Esophagus muscularis mucosa (tissue), 4 donors: ENCODE data around the gene HAS3. TPM values are rescaled to one million over a fixed set of nuclear protein-coding genes. Genes with fewer than 3 reads are reported as not detected.
"Not testable (repeated sequence)": the region's sequence is repeated elsewhere in the genome, so short reads cannot be mapped to it uniquely, and the experiment has no call there.

ENCODE experiments used
- DNase-seq: peaks from one replicate; pipeline ENCODE4 v3.0.0-alpha.2; 2017; ENCODE audit errors: extremely low spot score
- H3K27ac ChIP-seq, 4 donors: fragments of 200-600 bp; sonication (generic); replicated peaks in 1 of 4; 1 replicate in 3 of 4; 2 replicates in 1 of 4; pipeline ENCODE4 v1.5.1; 2016 to 2019; ENCODE audit warnings: mild to moderate bottlenecking in 1 of 4
- H3K27me3 ChIP-seq, 4 donors: fragments of 200-600 bp; sonication (generic); one replicate each; pipeline versions ENCODE4 v1.5.1 to v1.6.0; 2016 to 2019
- H3K36me3 ChIP-seq, 4 donors: fragments of 200-600 bp; sonication (generic); one replicate each; pipeline ENCODE4 v1.5.1; 2016 to 2019
- H3K4me1 ChIP-seq, 4 donors: fragments of 200-600 bp; sonication (generic); one replicate each; pipeline ENCODE4 v1.5.1; 2016 to 2019
- H3K4me3 ChIP-seq, 4 donors: fragments of 200-600 bp; sonication (generic); 1 replicate in 2 of 4; 2 replicates in 2 of 4; pipeline ENCODE4 v1.5.1; 2016 to 2019; ENCODE audit warnings: mild to moderate bottlenecking in 4 of 4, moderate library complexity in 1 of 4
- H3K9me3 ChIP-seq, 4 donors: fragments of 200-600 bp; sonication (generic); 1 replicate in 3 of 4; 2 replicates in 1 of 4; pipeline ENCODE4 v1.5.1; 2016 to 2019
- CTCF ChIP-seq, 3 experiments: fragments of 200-600 bp in 2 of 3; fragments of 450-650 bp in 1 of 3; sonication (generic) in 2 of 3; IDR thresholded peaks; one replicate each; pipeline ENCODE4 v1.5.1; 2017 to 2019; ENCODE audit warnings: antibody characterized with exemption in 3 of 3, mild to moderate bottlenecking in 2 of 3, moderate library complexity in 1 of 3
- EP300 ChIP-seq: sonication (generic); formaldehyde crosslinking; IDR thresholded peaks from one replicate; pipeline ENCODE4 v1.6.1; 2017; ENCODE audit warnings: antibody characterized with exemption
- POLR2A ChIP-seq: fragments of 450-650 bp; IDR thresholded peaks from one replicate; pipeline ENCODE4 v1.6.1; 2017; ENCODE audit warnings: antibody characterized with exemption, moderate library complexity, mild to moderate bottlenecking, low read depth
- POLR2AphosphoS5 ChIP-seq, 2 donors: sonication (generic); formaldehyde crosslinking; IDR thresholded peaks; one replicate each; pipeline ENCODE4 v1.6.1; 2017; ENCODE audit warnings: antibody characterized with exemption in 2 of 2
- WGBS: methylation state at CpG from one replicate; pipeline ENCODE4 v1.1.5; 2018; 5-methylcytosine and 5-hydroxymethylcytosine counted together
- intact Hi-C: fragments of 100-400 bp; cut with DNase I; formaldehyde crosslinking; loops from one replicate; pipeline ENCODE4 v1.15.1; 2023
- total RNA-seq, 4 donors: library from RNA; depleted of rRNA; stranded (reverse); fragments of >200 nt; gene quantifications; one replicate each; pipeline versions ENCODE4 v1.1.0 to v1.2.1, GENCODE V29; 2016

Gene HAS3
- total RNA-seq, 4 donors from 2014 or later: 0.13 to 1.3 (median 0.49) TPM

- no peak overlapping the region for H3K4me3 ChIP-seq
- intact Hi-C loops: no loop called here
- H3K9me3 ChIP-seq: no peaks in the 10 kb centered on the region
- peaks cover 20 to 74% (median 57%) of the 10 kb centered on the region in 4 donors for H3K36me3 ChIP-seq
- TF ChIP-seq EP300 (no peak), POLR2A (no peak), CTCF (IDR thresholded peaks at IDR 0.05) (no peak), POLR2AphosphoS5 (IDR thresholded peaks at IDR 0.05) (no peak)
- peaks cover 0 to 38% (median 16%) of the 10 kb centered on the region in 4 donors for H3K4me1 ChIP-seq
- no peak for DNase-seq
- H3K27me3 ChIP-seq: no peaks in the 10 kb centered on the region
- H3K27ac ChIP-seq: no peak overlapping the region
- WGBS: no CpG with 5 or more reads among the region's 2 CpGs
Measured at GRCh38 chr16:69118994-69119393, 13.5 kb downstream of the HAS3 start.

GRCh38 chr16:69119536-69119935 lies 14.1 kb downstream of the HAS3 start:
- no peaks in the 10 kb centered on the region for H3K27me3 ChIP-seq
- H3K9me3 ChIP-seq: no peaks in the 10 kb centered on the region
- no peak overlapping the region for H3K27ac ChIP-seq
- peaks cover 20 to 72% (median 53%) of the 10 kb centered on the region in 4 donors for H3K36me3 ChIP-seq
- no peak for TF ChIP-seq CTCF (IDR thresholded peaks at IDR 0.05)
- TF ChIP-seq POLR2AphosphoS5 (IDR thresholded peaks at IDR 0.05): no peak
- no peak for TF ChIP-seq POLR2A
- TF ChIP-seq EP300: no peak
- peaks cover 0 to 38% (median 16%) of the 10 kb centered on the region in 4 donors for H3K4me1 ChIP-seq
- 100% methylated on average over 1 of the region's 2 CpGs for WGBS
- no peak for DNase-seq
- no peak overlapping the region for H3K4me3 ChIP-seq
- intact Hi-C loops: no loop called here

GRCh38 chr16:69120096-69120664 lies 14.7 kb downstream of the HAS3 start:
- Histone ChIP-seq H3K4me1 (peaks cover 0 to 38% (median 16%) of the 10 kb centered on the region in 4 donors), H3K27ac (no peak overlapping the region), H3K4me3 (no peak overlapping the region), H3K36me3 (peaks cover 20 to 66% (median 48%) of the 10 kb centered on the region in 4 donors), H3K27me3 (no peaks in the 10 kb centered on the region), H3K9me3 (no peaks in the 10 kb centered on the region)
- TF ChIP-seq POLR2A: no peak
- TF ChIP-seq EP300: no peak
- no peak for TF ChIP-seq POLR2AphosphoS5 (IDR thresholded peaks at IDR 0.05)
- no peak for TF ChIP-seq CTCF (IDR thresholded peaks at IDR 0.05)
- 90% methylated on average over 9 of the region's 19 CpGs for WGBS
- intact Hi-C loops: loop anchor here (5.0 kb wide), 1 partner anchor 273 kb away; no protein-coding TSS in a partner anchor
- DNase-seq: no peak

GRCh38 chr16:69123910-69124309 lies 18.5 kb downstream of the HAS3 start:
- no peaks in the 10 kb centered on the region for H3K27me3 ChIP-seq
- intact Hi-C loops: loop anchor here (2.0 to 5.0 kb wide), 3 partner anchors 221 to 595 kb away; no protein-coding TSS in a partner anchor
- no peak overlapping the region for H3K4me3 ChIP-seq
- peaks cover 0 to 36% (median 17%) of the 10 kb centered on the region in 4 donors for H3K4me1 ChIP-seq
- peaks cover 20 to 50% (median 29%) of the 10 kb centered on the region in 4 donors for H3K36me3 ChIP-seq
- DNase-seq: no peak
- WGBS: 79% methylated on average over 3 of the region's 3 CpGs
- H3K9me3 ChIP-seq: no peaks in the 10 kb centered on the region
- H3K27ac ChIP-seq: no peak overlapping the region
- TF ChIP-seq POLR2AphosphoS5 (IDR thresholded peaks at IDR 0.05): no peak
- TF ChIP-seq CTCF (IDR thresholded peaks at IDR 0.05): peak; percentile 63 to 70 (median 69)
- TF ChIP-seq EP300: no peak
- no peak for TF ChIP-seq POLR2A

GRCh38 chr16:69124406-69124805 lies 19.0 kb downstream of the HAS3 start:
- H3K4me3 ChIP-seq, DNase-seq, H3K27me3 ChIP-seq, H3K27ac ChIP-seq, H3K9me3 ChIP-seq: not testable (repeated sequence)
- H3K4me1 ChIP-seq: peaks cover 0 to 33% (median 16%) of the 10 kb centered on the region in 4 donors
- WGBS: 89% methylated on average over 7 of the region's 8 CpGs
- H3K36me3 ChIP-seq: peaks cover 17 to 47% (median 25%) of the 10 kb centered on the region in 4 donors
- intact Hi-C loops: loop anchor here (2.0 to 5.0 kb wide), 2 partner anchors 277 to 596 kb away; no protein-coding TSS in a partner anchor

GRCh38 chr16:69124961-69125360 lies 19.5 kb downstream of the HAS3 start:
- DNase-seq: not testable (repeated sequence)
- WGBS: 98% methylated on average over 14 of the region's 14 CpGs

More at GRCh38 chr16:69124961-69125360, 19.5 kb downstream of the HAS3 start:
- not testable (repeated sequence) for H3K9me3 ChIP-seq, H3K4me3 ChIP-seq, H3K27ac ChIP-seq, H3K27me3 ChIP-seq
- H3K4me1 ChIP-seq: peaks cover 3 to 33% (median 18%) of the 10 kb centered on the region in 4 donors
- H3K36me3 ChIP-seq: peaks cover 12 to 41% (median 19%) of the 10 kb centered on the region in 4 donors
- intact Hi-C loops: loop anchor here (2.0 to 5.0 kb wide), 2 partner anchors 278 to 596 kb away; no protein-coding TSS in a partner anchor
